GM21619 (cell line): ENCODE measurements around the gene CCNF.

ENCODE experiments used
- ATAC-seq: cut with Tn5 transposase; IDR thresholded peaks from one replicate; pipeline ENCODE4 v1.9.1; 2021; ENCODE audit not compliant: unreplicated experiment

Gene CCNF

GRCh38 chr16:2499890-2500429 is 70.7 kb downstream of the CCNF start:
- ATAC-seq: no peak

- no peak for ATAC-seq
Observed at GRCh38 chr16:2500430-2500917, 71.2 kb downstream of the CCNF start.

- ATAC-seq: no peak
Observed at GRCh38 chr16:2500918-2501750, 71.9 kb downstream of the CCNF start.

- no peak for ATAC-seq
Observed at GRCh38 chr16:2501946-2502895, 73.0 kb downstream of the CCNF start.

- no peak for ATAC-seq
Observed at GRCh38 chr16:2505695-2506094, 76.4 kb downstream of the CCNF start.

GRCh38 chr16:2507052-2507659 is 77.9 kb downstream of the CCNF start:
- peak; percentile 51 for ATAC-seq

- no peak for ATAC-seq
Observed at GRCh38 chr16:2507665-2508064, 78.4 kb downstream of the CCNF start.
